Suprapubic skin (tissue), 4 donors: ENCODE results near the gene AMPH.

Source experiments
- EP300 ChIP-seq: sonication (generic); formaldehyde crosslinking; IDR thresholded peaks from one replicate; pipeline ENCODE4 v1.6.1; 2017; ENCODE audit warnings: antibody characterized with exemption
- POLR2A ChIP-seq, 2 donors: fragments of 450-650 bp; IDR thresholded peaks; one replicate each; pipeline ENCODE4 v1.6.1; 2017; ENCODE audit warnings: antibody characterized with exemption in 2 of 2, mild to moderate bottlenecking in 2 of 2, moderate library complexity in 2 of 2
- POLR2AphosphoS5 ChIP-seq, 3 donors: sonication (generic); formaldehyde crosslinking; IDR thresholded peaks; one replicate each; pipeline ENCODE4 v1.6.1; 2017; ENCODE audit warnings: antibody characterized with exemption in 3 of 3
- TF ChIP-seq, protein P1 (sequence below), 2 donors: fragments of 200-600 bp in 1 of 2; fragments of 450-650 bp in 1 of 2; sonication (generic) in 1 of 2; IDR thresholded peaks; one replicate each; pipeline ENCODE4 v1.5.1; 2016 to 2019; ENCODE audit warnings: antibody characterized with exemption in 2 of 2, mild to moderate bottlenecking in 1 of 2, moderate library complexity in 1 of 2

DNA sequence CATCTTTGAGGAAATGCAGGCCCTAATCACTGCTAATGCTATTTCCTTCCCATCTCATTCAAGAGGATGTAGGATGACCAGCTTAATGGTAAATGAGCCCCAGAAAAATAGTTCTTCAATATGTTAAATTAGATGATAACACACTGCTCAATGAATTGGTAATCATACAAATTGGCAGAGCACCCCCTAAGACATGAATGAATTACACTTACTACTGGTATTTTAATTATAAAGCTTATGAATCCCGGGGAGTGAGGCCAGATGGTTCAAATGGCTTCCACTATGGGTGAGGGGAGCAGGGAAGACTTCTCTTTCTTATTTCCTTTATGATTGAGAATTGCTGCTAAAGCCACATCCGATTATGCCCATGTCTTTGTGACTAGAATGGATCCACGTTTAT is 198.5 kb downstream of the AMPH start:
- no peak for TF ChIP-seq POLR2A (IDR thresholded peaks at IDR 0.05)
- TF ChIP-seq EP300, result no peak
- TF ChIP-seq, protein P1, sequence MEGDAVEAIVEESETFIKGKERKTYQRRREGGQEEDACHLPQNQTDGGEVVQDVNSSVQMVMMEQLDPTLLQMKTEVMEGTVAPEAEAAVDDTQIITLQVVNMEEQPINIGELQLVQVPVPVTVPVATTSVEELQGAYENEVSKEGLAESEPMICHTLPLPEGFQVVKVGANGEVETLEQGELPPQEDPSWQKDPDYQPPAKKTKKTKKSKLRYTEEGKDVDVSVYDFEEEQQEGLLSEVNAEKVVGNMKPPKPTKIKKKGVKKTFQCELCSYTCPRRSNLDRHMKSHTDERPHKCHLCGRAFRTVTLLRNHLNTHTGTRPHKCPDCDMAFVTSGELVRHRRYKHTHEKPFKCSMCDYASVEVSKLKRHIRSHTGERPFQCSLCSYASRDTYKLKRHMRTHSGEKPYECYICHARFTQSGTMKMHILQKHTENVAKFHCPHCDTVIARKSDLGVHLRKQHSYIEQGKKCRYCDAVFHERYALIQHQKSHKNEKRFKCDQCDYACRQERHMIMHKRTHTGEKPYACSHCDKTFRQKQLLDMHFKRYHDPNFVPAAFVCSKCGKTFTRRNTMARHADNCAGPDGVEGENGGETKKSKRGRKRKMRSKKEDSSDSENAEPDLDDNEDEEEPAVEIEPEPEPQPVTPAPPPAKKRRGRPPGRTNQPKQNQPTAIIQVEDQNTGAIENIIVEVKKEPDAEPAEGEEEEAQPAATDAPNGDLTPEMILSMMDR (IDR thresholded peaks at IDR 0.05), result no peak
- no peak for TF ChIP-seq POLR2AphosphoS5 (IDR thresholded peaks at IDR 0.05)
